ENCODE data around the gene TEX26.

DNA sequence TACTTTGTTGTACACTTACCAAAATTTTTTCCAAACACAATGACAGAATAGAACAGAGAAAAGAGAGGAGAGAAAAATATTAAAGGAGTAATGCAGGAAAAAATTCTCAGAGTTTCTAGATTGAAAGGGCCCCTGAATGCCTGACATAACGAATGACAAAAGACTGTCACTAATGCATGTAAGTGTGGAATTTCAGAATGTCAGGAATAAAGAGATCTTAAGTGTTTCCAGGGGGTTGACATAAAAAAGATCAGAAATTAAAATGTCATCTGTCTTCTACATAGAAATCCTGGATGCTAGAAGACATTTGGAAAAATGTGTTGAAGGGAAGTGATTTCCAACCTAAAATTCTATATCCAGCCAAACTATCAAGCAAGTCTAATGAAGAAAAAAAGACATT lies 27.2 kb downstream of the TEX26 start:
- TF ChIP-seq, protein P1, sequence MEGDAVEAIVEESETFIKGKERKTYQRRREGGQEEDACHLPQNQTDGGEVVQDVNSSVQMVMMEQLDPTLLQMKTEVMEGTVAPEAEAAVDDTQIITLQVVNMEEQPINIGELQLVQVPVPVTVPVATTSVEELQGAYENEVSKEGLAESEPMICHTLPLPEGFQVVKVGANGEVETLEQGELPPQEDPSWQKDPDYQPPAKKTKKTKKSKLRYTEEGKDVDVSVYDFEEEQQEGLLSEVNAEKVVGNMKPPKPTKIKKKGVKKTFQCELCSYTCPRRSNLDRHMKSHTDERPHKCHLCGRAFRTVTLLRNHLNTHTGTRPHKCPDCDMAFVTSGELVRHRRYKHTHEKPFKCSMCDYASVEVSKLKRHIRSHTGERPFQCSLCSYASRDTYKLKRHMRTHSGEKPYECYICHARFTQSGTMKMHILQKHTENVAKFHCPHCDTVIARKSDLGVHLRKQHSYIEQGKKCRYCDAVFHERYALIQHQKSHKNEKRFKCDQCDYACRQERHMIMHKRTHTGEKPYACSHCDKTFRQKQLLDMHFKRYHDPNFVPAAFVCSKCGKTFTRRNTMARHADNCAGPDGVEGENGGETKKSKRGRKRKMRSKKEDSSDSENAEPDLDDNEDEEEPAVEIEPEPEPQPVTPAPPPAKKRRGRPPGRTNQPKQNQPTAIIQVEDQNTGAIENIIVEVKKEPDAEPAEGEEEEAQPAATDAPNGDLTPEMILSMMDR (IDR thresholded peaks at IDR 0.05): no peak
- TF ChIP-seq POLR2A (IDR thresholded peaks at IDR 0.05): no peak
